GM18520 (cell line): ENCODE measurements around the gene NPLOC4.

Source experiments
- ATAC-seq: cut with Tn5 transposase; IDR thresholded peaks from one replicate; pipeline ENCODE4 v1.9.1; 2021; ENCODE audit not compliant: unreplicated experiment

NPLOC4 gene

GRCh38 chr17:81509972-81510784 lies 126.7 kb downstream of the NPLOC4 start:
- no peak for ATAC-seq

- no peak for ATAC-seq
These were observed 127.5 kb downstream of the NPLOC4 start for GRCh38 chr17:81509207-81509971.

- ATAC-seq, result no peak
These were observed 128.2 kb downstream of the NPLOC4 start for GRCh38 chr17:81508639-81509206.
